ENCODE data around the gene COMP.

DNA sequence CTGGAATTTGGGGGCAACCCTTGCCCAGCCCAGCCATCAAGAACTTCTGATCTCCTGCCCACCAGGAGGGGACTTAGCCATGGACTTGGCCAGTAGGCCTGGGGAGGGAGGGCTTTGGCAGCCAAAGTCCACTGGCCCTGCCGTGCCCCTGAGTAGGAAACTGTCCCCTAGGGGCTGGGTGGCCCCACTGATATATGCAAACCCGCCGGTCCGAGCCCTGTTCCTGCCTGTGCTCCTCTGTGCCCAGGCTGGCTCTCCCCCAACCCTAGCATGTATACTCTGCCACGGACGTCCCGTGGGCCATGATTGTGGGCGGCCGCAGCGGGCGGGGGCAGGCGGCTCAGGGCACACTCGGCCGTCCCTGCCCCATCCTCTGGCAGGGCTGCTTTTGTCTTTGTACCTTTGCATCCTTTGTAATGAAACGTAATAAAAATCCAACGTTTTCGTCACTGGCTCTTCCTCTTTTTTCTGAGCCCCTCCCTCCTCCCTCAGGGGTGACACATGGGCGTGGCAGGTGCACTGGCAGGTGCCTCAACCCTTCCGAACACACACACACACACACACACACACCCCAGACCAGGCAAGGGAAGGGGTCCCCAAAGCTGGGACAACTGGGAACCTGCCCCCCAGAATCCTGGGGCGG lies 9.1 kb downstream of the COMP start:
- TF ChIP-seq, protein P1, sequence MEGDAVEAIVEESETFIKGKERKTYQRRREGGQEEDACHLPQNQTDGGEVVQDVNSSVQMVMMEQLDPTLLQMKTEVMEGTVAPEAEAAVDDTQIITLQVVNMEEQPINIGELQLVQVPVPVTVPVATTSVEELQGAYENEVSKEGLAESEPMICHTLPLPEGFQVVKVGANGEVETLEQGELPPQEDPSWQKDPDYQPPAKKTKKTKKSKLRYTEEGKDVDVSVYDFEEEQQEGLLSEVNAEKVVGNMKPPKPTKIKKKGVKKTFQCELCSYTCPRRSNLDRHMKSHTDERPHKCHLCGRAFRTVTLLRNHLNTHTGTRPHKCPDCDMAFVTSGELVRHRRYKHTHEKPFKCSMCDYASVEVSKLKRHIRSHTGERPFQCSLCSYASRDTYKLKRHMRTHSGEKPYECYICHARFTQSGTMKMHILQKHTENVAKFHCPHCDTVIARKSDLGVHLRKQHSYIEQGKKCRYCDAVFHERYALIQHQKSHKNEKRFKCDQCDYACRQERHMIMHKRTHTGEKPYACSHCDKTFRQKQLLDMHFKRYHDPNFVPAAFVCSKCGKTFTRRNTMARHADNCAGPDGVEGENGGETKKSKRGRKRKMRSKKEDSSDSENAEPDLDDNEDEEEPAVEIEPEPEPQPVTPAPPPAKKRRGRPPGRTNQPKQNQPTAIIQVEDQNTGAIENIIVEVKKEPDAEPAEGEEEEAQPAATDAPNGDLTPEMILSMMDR (IDR thresholded peaks at IDR 0.05; ENCODE audit: low read depth, low read length, poor library complexity, severe bottlenecking) = no peak
- no peak for TF ChIP-seq EZH2phosphoT487 (IDR thresholded peaks at IDR 0.05; ENCODE audit: borderline replicate concordance, low read length)
